SK-N-SH (cell line): ENCODE results near the gene STX1B.

Experiments used
- CHD2 ChIP-seq: fragments of 150-350 bp; IDR thresholded peaks from 2 replicates; pipeline ENCODE4 v1.6.1; 2018; ENCODE audit warnings: low read length; ENCODE audit not compliant: partially characterized antibody
- CTCF ChIP-seq: fragments of 200-600 bp; sonication (generic); IDR thresholded peaks from 2 replicates; pipeline ENCODE4 v1.6.1; 2017; ENCODE audit warnings: antibody characterized with exemption, mild to moderate bottlenecking, moderate library complexity
- FOSL2 ChIP-seq: IDR thresholded peaks from 2 replicates; pipeline ENCODE4 v1.4.0; 2012; ENCODE audit warnings: low read depth, mild to moderate bottlenecking, moderate library complexity, borderline replicate concordance
- JUND ChIP-seq: IDR thresholded peaks from 2 replicates; pipeline ENCODE4 v1.4.0; 2012
- MAX ChIP-seq: IDR thresholded peaks from 2 replicates; pipeline ENCODE4 v1.4.0; 2012; ENCODE audit warnings: low read depth
- MXI1 ChIP-seq: IDR thresholded peaks from 2 replicates; pipeline ENCODE4 v1.6.1; 2012; ENCODE audit warnings: mild to moderate bottlenecking, low read depth, low read length, improper control_type of control experiment
- POLR2AphosphoS5 ChIP-seq: IDR thresholded peaks from 2 replicates; pipeline ENCODE4 v1.6.1; 2012; ENCODE audit warnings: low read depth, low read length
- RAD21 ChIP-seq: IDR thresholded peaks from 2 replicates; pipeline ENCODE4 v1.6.1; 2012; ENCODE audit warnings: mild to moderate bottlenecking, low read length
- USF2 ChIP-seq: fragments of 150-350 bp; IDR thresholded peaks from 2 replicates; pipeline ENCODE4 v1.6.1; 2017; ENCODE audit warnings: antibody characterized with exemption, low read length, low read depth, borderline replicate concordance
- TF ChIP-seq, protein P1 (sequence below): IDR thresholded peaks from 2 replicates; pipeline ENCODE4 v1.6.1; 2012; ENCODE audit warnings: mild to moderate bottlenecking, low read depth, low read length, moderate library complexity

DNA sequence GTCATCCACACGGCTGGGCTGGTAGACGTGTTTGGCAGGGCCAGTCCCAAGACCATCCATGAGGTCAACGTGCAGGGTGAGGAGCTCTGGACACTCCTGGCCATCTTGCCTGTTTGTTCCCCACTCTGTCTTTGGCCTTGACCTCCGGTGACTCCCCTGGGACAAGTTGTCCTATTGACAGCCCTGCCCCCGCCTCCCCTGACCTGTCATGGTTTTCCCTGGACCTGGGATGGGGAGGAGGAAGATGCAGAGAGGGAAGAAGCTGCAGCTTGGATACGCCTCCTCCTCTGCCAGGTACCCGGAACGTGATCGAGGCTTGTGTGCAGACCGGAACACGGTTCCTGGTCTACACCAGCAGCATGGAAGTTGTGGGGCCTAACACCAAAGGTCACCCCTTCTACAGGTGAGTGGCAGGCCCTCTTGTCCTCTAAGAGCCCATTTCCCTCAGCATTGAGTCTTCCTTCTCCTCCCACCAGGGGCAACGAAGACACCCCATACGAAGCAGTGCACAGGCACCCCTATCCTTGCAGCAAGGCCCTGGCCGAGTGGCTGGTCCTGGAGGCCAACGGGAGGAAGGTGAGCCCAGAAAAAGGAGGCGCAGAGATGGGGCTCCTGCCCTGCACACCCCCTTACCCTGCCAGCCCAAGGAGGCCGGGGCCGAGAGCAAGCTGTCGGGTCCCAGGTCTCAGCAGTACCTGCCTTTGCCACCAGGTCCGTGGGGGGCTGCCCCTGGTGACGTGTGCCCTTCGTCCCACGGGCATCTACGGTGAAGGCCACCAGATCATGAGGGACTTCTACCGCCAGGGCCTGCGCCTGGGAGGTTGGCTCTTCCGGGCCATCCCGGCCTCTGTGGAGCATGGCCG, 24.1 kb downstream of the STX1B start:
- TF ChIP-seq POLR2AphosphoS5 (0 out of 2 replicates have a peak, but pooled peaks have one; percentile 6), JUND (no peak), CTCF (no peak), MAX (no peak), MXI1 (no peak), RAD21 (no peak), FOSL2 (no peak), USF2 (no peak), CHD2 (no peak)
- TF ChIP-seq, protein P1, sequence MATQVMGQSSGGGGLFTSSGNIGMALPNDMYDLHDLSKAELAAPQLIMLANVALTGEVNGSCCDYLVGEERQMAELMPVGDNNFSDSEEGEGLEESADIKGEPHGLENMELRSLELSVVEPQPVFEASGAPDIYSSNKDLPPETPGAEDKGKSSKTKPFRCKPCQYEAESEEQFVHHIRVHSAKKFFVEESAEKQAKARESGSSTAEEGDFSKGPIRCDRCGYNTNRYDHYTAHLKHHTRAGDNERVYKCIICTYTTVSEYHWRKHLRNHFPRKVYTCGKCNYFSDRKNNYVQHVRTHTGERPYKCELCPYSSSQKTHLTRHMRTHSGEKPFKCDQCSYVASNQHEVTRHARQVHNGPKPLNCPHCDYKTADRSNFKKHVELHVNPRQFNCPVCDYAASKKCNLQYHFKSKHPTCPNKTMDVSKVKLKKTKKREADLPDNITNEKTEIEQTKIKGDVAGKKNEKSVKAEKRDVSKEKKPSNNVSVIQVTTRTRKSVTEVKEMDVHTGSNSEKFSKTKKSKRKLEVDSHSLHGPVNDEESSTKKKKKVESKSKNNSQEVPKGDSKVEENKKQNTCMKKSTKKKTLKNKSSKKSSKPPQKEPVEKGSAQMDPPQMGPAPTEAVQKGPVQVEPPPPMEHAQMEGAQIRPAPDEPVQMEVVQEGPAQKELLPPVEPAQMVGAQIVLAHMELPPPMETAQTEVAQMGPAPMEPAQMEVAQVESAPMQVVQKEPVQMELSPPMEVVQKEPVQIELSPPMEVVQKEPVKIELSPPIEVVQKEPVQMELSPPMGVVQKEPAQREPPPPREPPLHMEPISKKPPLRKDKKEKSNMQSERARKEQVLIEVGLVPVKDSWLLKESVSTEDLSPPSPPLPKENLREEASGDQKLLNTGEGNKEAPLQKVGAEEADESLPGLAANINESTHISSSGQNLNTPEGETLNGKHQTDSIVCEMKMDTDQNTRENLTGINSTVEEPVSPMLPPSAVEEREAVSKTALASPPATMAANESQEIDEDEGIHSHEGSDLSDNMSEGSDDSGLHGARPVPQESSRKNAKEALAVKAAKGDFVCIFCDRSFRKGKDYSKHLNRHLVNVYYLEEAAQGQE, result no peak
